Measurements from ENCODE around the gene GALNT2.

- no peak for TF ChIP-seq POLR2A (IDR thresholded peaks at IDR 0.05; ENCODE audit: low read length)
- TF ChIP-seq, protein P1, sequence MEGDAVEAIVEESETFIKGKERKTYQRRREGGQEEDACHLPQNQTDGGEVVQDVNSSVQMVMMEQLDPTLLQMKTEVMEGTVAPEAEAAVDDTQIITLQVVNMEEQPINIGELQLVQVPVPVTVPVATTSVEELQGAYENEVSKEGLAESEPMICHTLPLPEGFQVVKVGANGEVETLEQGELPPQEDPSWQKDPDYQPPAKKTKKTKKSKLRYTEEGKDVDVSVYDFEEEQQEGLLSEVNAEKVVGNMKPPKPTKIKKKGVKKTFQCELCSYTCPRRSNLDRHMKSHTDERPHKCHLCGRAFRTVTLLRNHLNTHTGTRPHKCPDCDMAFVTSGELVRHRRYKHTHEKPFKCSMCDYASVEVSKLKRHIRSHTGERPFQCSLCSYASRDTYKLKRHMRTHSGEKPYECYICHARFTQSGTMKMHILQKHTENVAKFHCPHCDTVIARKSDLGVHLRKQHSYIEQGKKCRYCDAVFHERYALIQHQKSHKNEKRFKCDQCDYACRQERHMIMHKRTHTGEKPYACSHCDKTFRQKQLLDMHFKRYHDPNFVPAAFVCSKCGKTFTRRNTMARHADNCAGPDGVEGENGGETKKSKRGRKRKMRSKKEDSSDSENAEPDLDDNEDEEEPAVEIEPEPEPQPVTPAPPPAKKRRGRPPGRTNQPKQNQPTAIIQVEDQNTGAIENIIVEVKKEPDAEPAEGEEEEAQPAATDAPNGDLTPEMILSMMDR (IDR thresholded peaks at IDR 0.05): no peak
- no peak for TF ChIP-seq POLR2AphosphoS2 (conservative IDR thresholded peaks at IDR 0.05; ENCODE audit: low read length)
Observed at GRCh38 chr1:230022666-230023380, 44.2 kb upstream of the GALNT2 start.

All from A549 (cell line).